GM19395 (cell line): ENCODE measurements around the gene HTRA2.

Experiments used
- ATAC-seq: cut with Tn5 transposase; IDR thresholded peaks from one replicate; pipeline ENCODE4 v1.9.1; 2021; ENCODE audit warnings: mild to moderate bottlenecking, moderate library complexity; ENCODE audit not compliant: unreplicated experiment

HTRA2 gene

GRCh38 chr2:74536166-74536950 is 6.6 kb downstream of the HTRA2 start:
- no peak for ATAC-seq

- no peak for ATAC-seq
These were observed 7.4 kb downstream of the HTRA2 start for GRCh38 chr2:74537140-74537539.

- ATAC-seq = no peak
These were observed 9.2 kb downstream of the HTRA2 start for GRCh38 chr2:74538881-74539339.

- ATAC-seq = no peak
These were observed 10.6 kb downstream of the HTRA2 start for GRCh38 chr2:74540291-74540690.

- no peak for ATAC-seq
These were observed 13.2 kb downstream of the HTRA2 start for GRCh38 chr2:74542978-74543377.

GRCh38 chr2:74544634-74545033 is 14.9 kb downstream of the HTRA2 start:
- ATAC-seq = no peak

GRCh38 chr2:74546004-74546403 is 16.3 kb downstream of the HTRA2 start:
- no peak for ATAC-seq

- ATAC-seq = no peak
These were observed 18.7 kb downstream of the HTRA2 start for GRCh38 chr2:74548285-74548899.

GRCh38 chr2:74548900-74549826 is 19.4 kb downstream of the HTRA2 start:
- no peak for ATAC-seq

- no peak for ATAC-seq
These were observed 20.5 kb downstream of the HTRA2 start for GRCh38 chr2:74550231-74550630.

GRCh38 chr2:74551530-74551929 is 21.8 kb downstream of the HTRA2 start:
- no peak for ATAC-seq

- ATAC-seq = peak; percentile 37
These were observed 22.5 kb downstream of the HTRA2 start for GRCh38 chr2:74551942-74552913.

GRCh38 chr2:74552914-74553811 is 23.4 kb downstream of the HTRA2 start:
- peak; percentile 33 for ATAC-seq

- peak; percentile 49 for ATAC-seq
These were observed 24.4 kb downstream of the HTRA2 start, which contains the start of the genes DOK1 and LOXL3 for GRCh38 chr2:74553892-74554819. Gene DOK1 (plus strand): TSS chr2:74554720. CDS start chr2:74554755, 35 bp downstream. Gene LOXL3 (minus strand): TSS chr2:74553942. CDS start chr2:74552634, 1,308 bp downstream.

GRCh38 chr2:74554820-74555531 is 25.2 kb downstream of the HTRA2 start:
- ATAC-seq = peak; percentile 42

- no peak for ATAC-seq
These were observed 25.9 kb downstream of the HTRA2 start for GRCh38 chr2:74555610-74556103.

GRCh38 chr2:74556159-74556558 is 26.4 kb downstream of the HTRA2 start:
- ATAC-seq = no peak
